Thyroid gland (tissue), 4 donors: ENCODE measurements around the gene TTI1.

ENCODE experiments used
- CTCF ChIP-seq, 6 experiments: fragments of 200-600 bp in 3 of 6; fragments of 450-650 bp in 3 of 6; sonication (generic) in 3 of 6; IDR thresholded peaks; one replicate each; pipeline ENCODE4 v1.5.1; 2016 to 2019; ENCODE audit warnings: antibody characterized with exemption in 6 of 6, mild to moderate bottlenecking in 2 of 6, inconsistent platforms in 1 of 6, moderate library complexity in 1 of 6
- POLR2A ChIP-seq, 2 donors: fragments of 450-650 bp; IDR thresholded peaks; one replicate each; pipeline ENCODE4 v1.6.1; 2017; ENCODE audit warnings: antibody characterized with exemption in 2 of 2, mild to moderate bottlenecking in 2 of 2, moderate library complexity in 1 of 2

DNA sequence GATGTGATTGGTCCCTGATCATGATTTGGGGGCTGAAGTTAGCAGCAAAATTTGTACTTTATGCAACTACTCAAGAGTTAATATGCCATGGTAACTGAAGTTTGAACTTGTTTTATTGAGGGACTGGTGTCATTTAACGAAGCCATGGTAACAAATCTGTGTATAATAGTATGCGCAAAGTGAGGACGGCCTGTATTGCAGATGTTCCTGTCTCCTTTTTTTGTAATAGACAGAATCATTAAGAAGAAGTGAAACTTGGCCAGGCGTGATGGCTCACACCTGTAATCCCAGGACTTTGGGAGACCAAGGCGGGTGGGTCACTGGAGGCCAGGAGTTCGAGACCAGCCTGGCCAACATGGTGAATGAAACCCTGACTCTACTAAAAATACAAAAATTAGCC is 22.6 kb upstream of the TTI1 start:
- TF ChIP-seq POLR2A (IDR thresholded peaks at IDR 0.05), result no peak
- TF ChIP-seq CTCF (IDR thresholded peaks at IDR 0.05), result no peak
